Activated CD4-positive, alpha-beta T cell treated with anti-CD3 and anti-CD28 coated beads, Interleukin-2, amount 50 U/mL, for 1 hour (primary cell): ENCODE results near the gene ASPRV1.
A peak's percentile ranks its signal among the peaks of the same experiment; 100 is the strongest.

Experiments used
- DNase-seq: peaks from one replicate; pipeline ENCODE4 v3.0.0-alpha.2; 2020

Gene ASPRV1

GRCh38 chr2:69937968-69938367 is 23.5 kb downstream of the ASPRV1 start:
- no peak for DNase-seq

- no peak for DNase-seq
Measured at GRCh38 chr2:69936906-69937305, 24.5 kb downstream of the ASPRV1 start.

- DNase-seq = no peak
Measured at GRCh38 chr2:69935011-69935410, 26.4 kb downstream of the ASPRV1 start.

- DNase-seq = no peak
Measured at GRCh38 chr2:69934614-69934908, 26.9 kb downstream of the ASPRV1 start.

GRCh38 chr2:69933839-69934613 is 27.4 kb downstream of the ASPRV1 start:
- DNase-seq = no peak

- DNase-seq = no peak
Measured at GRCh38 chr2:69933254-69933828, 28.1 kb downstream of the ASPRV1 start.

- no peak for DNase-seq
Measured at GRCh38 chr2:69932596-69932922, 28.9 kb downstream of the ASPRV1 start.

GRCh38 chr2:69931832-69932595 is 29.4 kb downstream of the ASPRV1 start:
- no peak for DNase-seq

GRCh38 chr2:69926849-69927515 is 34.4 kb downstream of the ASPRV1 start:
- DNase-seq = no peak

GRCh38 chr2:69923116-69923515 is 38.3 kb downstream of the ASPRV1 start:
- no peak for DNase-seq

GRCh38 chr2:69918401-69918800 is 43.0 kb downstream of the ASPRV1 start:
- DNase-seq = no peak

- no peak for DNase-seq
Measured at GRCh38 chr2:69917852-69918251, 43.6 kb downstream of the ASPRV1 start.

- no peak for DNase-seq
Measured at GRCh38 chr2:69916106-69916505, 45.3 kb downstream of the ASPRV1 start.

- peak; percentile 100 for DNase-seq
Measured at GRCh38 chr2:69914950-69915945, 46.2 kb downstream of the ASPRV1 start, which contains the start of gene MXD1. Gene MXD1, plus strand, starts transcription at chr2:69915109. Its CDS starts 222 bp downstream, at chr2:69915331.

GRCh38 chr2:69914164-69914949 is 47.1 kb downstream of the ASPRV1 start:
- peak; percentile 23 for DNase-seq

GRCh38 chr2:69911985-69912563 is 49.4 kb downstream of the ASPRV1 start:
- DNase-seq = no peak
